Right renal pelvis (tissue), 4 donors: ENCODE data around the gene FLAD1. TPM values are rescaled to one million over a fixed set of nuclear protein-coding genes. Genes with fewer than 3 reads are reported as not detected.

Experiments
- DNase-seq, 4 donors: peaks; one replicate each; pipeline ENCODE4 v3.0.0-alpha.2; 2013; ENCODE audit warnings: low read depth in 4 of 4, low spot score in 3 of 4, missing footprints in 1 of 4
- polyA plus RNA-seq, 4 donors: library from polyadenylated mRNA; unstranded; fragments of 120-200 nt; gene quantifications; one replicate each; pipeline ENCODE4 v1.2.1, GENCODE V29; 2013; ENCODE audit not compliant: insufficient read length in 4 of 4

Gene FLAD1
- polyA plus RNA-seq, 4 donors = 29.7 to 31.6 (median 30.8) TPM

DNA sequence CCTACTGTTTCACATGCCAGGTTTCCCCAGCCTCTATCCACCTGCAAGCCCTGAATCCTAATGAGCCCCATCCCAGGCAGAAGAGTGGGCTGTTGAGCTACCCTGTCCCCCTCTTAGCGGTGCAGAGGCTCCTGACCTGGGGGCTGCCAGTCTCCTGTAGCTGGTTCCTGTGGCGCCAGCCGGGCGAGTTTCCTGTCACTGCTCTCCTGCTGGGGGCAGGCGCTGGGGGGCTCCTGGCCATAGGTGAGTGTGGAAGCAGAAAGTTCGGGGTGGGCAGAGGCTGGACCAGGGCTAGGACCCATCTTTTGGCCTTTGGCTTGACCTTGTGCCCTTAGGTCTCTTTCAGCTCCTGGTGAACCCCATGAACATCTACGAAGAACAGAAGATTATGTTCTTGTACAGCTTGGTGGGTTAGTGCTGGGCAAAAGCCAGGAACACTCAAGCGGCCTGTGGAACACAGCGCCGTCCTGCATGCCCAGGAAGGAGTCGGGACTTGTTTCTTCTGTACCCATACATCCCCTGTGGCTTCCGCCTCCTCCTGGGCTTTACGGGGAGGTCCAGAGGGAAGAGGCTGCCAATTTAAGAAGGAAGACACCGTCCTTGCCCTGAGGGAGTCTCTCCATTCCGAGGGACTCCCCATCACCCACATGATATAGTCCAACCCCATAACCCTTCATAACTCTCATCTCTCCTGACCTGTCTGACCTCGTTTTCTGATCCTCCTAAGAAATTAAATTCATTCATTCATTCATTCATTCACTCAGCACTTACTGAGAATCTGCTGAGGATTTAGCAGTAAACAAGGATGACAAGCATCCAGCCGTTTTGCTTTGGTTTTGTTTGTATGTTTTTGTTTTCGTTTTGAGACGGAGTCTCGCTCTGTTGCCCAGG is 51.4 kb downstream of the FLAD1 start:
- no peak for DNase-seq

DNA sequence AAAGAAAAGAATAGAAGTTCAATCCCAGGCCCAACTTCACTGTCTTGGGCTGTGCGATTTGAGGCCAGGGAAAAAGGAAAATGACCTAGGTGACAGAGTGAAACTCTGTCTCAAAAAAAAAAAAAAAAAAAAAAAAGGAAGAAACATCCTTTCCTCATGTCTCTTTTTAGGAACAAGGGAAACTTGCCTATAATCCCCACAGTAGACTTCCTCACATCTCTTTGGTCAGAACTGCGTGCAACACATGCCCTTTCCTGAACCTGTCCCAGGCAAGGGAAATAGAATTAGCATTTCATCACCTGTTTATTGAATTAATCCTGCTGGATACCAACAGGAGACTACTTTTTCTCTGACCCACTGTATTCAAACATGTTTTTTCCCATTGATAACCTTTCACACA is 52.8 kb downstream of the FLAD1 start:
- DNase-seq = no peak

GRCh38 chr1:155037043-155037442 is 53.9 kb downstream of the FLAD1 start:
- no peak for DNase-seq

GRCh38 chr1:155037851-155038441 is 54.8 kb downstream of the FLAD1 start:
- DNase-seq = no peak

- DNase-seq = no peak
Observed at GRCh38 chr1:155038602-155039307, 55.6 kb downstream of the FLAD1 start.

GRCh38 chr1:155039308-155039669 is 56.1 kb downstream of the FLAD1 start:
- DNase-seq = no peak

DNA sequence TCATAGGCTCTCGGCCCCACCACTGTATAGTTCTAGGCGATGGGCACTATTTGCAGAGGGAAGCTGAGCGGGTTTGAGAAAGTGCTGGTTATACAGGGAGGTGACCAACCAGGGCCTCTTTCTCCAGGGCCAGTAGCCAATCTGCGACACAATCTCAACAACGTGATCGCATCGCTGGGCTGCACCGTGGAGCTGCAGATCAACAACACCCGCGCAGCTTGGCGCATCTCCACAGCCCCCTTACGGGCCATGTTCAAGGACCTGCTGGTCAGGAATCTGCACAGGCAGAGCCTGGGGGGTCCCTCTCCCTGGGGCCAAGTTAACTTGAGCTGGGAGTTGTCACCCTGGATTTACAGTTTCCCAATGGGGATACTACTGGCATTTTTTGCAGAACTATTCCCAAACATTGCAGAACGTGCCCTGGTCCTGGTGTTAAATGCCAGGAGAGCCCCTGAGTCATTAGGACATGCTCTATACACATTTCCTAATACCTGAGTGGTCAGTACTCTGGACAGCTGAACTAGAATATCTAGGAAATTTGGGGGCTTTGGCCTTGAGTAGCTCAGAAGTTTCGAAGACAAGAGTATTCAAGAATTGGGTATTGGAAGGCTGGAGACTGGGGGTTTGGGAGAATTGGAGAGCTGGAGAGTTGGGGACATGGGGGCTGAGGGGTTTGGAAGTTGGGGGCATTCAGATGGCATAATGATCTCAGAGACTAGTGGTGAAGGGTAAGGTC is 57.4 kb downstream of the FLAD1 start:
- DNase-seq = no peak

Other genes with a start within 250 kb of the FLAD1 start
- 1 to 10 TPM; 2.3 to 2.8 (median 2.6) TPM for gene KCNN3, start 113.1 kb upstream of the FLAD1 start, polyA plus RNA-seq
- 10 to 100 TPM; 33.2 to 44.8 (median 34.6) TPM for gene PMVK, start 46.6 kb upstream of the FLAD1 start, polyA plus RNA-seq
- 10 to 100 TPM; 64.9 to 74.6 (median 71.5) TPM for gene PBXIP1, start 27.2 kb upstream of the FLAD1 start, polyA plus RNA-seq
- 10 to 100 TPM; 46.9 to 52.2 (median 50.7) TPM for gene PYGO2, start 21.6 kb upstream of the FLAD1 start, polyA plus RNA-seq
- 10 to 100 TPM; 87.1 to 89.4 (median 88.0) TPM for gene SHC1, start 12.6 kb upstream of the FLAD1 start, polyA plus RNA-seq
- 100 to 1,000 TPM in 2 of 4 donors, 10 to 100 TPM in 2; 89.4 to 103 (median 100) TPM for gene CKS1B, start 8.7 kb upstream of the FLAD1 start, polyA plus RNA-seq
- under 1 TPM; 0.26 to 0.43 (median 0.34) TPM for gene LENEP, start 10.2 kb downstream of the FLAD1 start, polyA plus RNA-seq
- gene ZBTB7B, start 19.5 kb downstream of the FLAD1 start, polyA plus RNA-seq = 10 to 100 TPM; 13.0 to 17.4 (median 14.4) TPM
- gene DCST2, start 50.4 kb downstream of the FLAD1 start, polyA plus RNA-seq = 1 to 10 TPM; 1.6 to 2.1 (median 1.8) TPM
- gene DCST1, start 50.5 kb downstream of the FLAD1 start, polyA plus RNA-seq = under 1 TPM; 0.19 to 0.31 (median 0.28) TPM
- 10 to 100 TPM; 42.9 to 63.4 (median 44.4) TPM for gene ADAM15, start 68.0 kb downstream of the FLAD1 start, polyA plus RNA-seq
- 10 to 100 TPM; 18.5 to 22.9 (median 21.4) TPM for gene EFNA4, start 80.4 kb downstream of the FLAD1 start, polyA plus RNA-seq
- 1 to 10 TPM; 6.0 to 7.9 (median 7.1) TPM for gene EFNA3, start 95.5 kb downstream of the FLAD1 start, polyA plus RNA-seq
- gene EFNA1, start 144.5 kb downstream of the FLAD1 start, polyA plus RNA-seq = 10 to 100 TPM; 67.0 to 75.7 (median 72.2) TPM
- 10 to 100 TPM; 52.7 to 63.7 (median 58.5) TPM for gene SLC50A1, start 152.5 kb downstream of the FLAD1 start, polyA plus RNA-seq
- gene DPM3, start 157.2 kb downstream of the FLAD1 start, polyA plus RNA-seq = 10 to 100 TPM; 31.8 to 57.2 (median 36.6) TPM
- 100 to 1,000 TPM; 137 to 177 (median 153) TPM for gene KRTCAP2, start 190.0 kb downstream of the FLAD1 start, polyA plus RNA-seq
- 1 to 10 TPM; 2.7 to 4.1 (median 3.2) TPM for gene TRIM46, start 190.5 kb downstream of the FLAD1 start, polyA plus RNA-seq
- 10 to 100 TPM; 28.1 to 41.7 (median 33.4) TPM for gene THBS3, start 224.6 kb downstream of the FLAD1 start, polyA plus RNA-seq
- 10 to 100 TPM; 38.8 to 50.3 (median 42.0) TPM for gene MTX1, start 225.4 kb downstream of the FLAD1 start, polyA plus RNA-seq